GM19324 (cell line): ENCODE results near the gene DTYMK.

ENCODE experiments used
- ATAC-seq: cut with Tn5 transposase; IDR thresholded peaks from one replicate; pipeline ENCODE4 v1.9.1; 2021; ENCODE audit warnings: mild to moderate bottlenecking, moderate library complexity; ENCODE audit not compliant: unreplicated experiment, low FRiP score

Gene DTYMK

GRCh38 chr2:241629762-241630435, 56.7 kb downstream of the DTYMK start:
- no peak for ATAC-seq

GRCh38 chr2:241627675-241628074, 58.9 kb downstream of the DTYMK start:
- no peak for ATAC-seq
